Adrenal gland (tissue), 12 donors: ENCODE results near the gene MOB2. TPM values are rescaled to one million over a fixed set of nuclear protein-coding genes. Genes with fewer than 3 reads are reported as not detected.

Experiments used
- DNase-seq, 7 donors: peaks; one replicate each; pipeline ENCODE4 v3.0.0-alpha.2; 2019 to 2020
- H3K27ac ChIP-seq, 5 donors: fragments of 200-600 bp; sonication (generic) in 4 of 5; 1 replicate in 3 of 5; 2 replicates in 2 of 5; pipeline versions ENCODE4 v1.5.1 to v1.8.0; 2016 to 2020; ENCODE audit warnings: mild to moderate bottlenecking in 1 of 5
- H3K27me3 ChIP-seq: fragments of 200-600 bp; 2 replicates; pipeline ENCODE4 v1.8.0; 2021
- H3K36me3 ChIP-seq, 2 donors: fragments of 200-600 bp; replicated peaks in 1 of 2; 1 replicate in 1 of 2; 2 replicates in 1 of 2; pipeline versions ENCODE4 v1.5.1 to v1.8.0; 2018 to 2022
- H3K4me1 ChIP-seq, 2 donors: fragments of 200-600 bp; replicated peaks in 1 of 2; 1 replicate in 1 of 2; 2 replicates in 1 of 2; pipeline versions ENCODE4 v1.5.1 to v1.8.0; 2018 to 2021
- H3K4me3 ChIP-seq, 4 donors: fragments of 200-600 bp; sonication (generic) in 3 of 4; one replicate each; pipeline ENCODE4 v1.5.1; 2016 to 2018
- H3K9me3 ChIP-seq, 3 donors: fragments of 200-600 bp; sonication (generic) in 1 of 3; replicated peaks in 1 of 3; 1 replicate in 2 of 3; 2 replicates in 1 of 3; pipeline versions ENCODE4 v1.5.1 to v1.8.0; 2016 to 2021
- POLR2A ChIP-seq, 2 donors: fragments of 450-650 bp; IDR thresholded peaks; one replicate each; pipeline ENCODE4 v1.6.1; 2017; ENCODE audit warnings: antibody characterized with exemption in 2 of 2, mild to moderate bottlenecking in 2 of 2, moderate library complexity in 1 of 2
- WGBS, 4 donors: extraction: QIAGEN DNeasy Blood & Tissue Kit in 2 of 4; methylation state at CpG; one replicate each; pipeline versions ENCODE4 v1.1.5 to v1.1.7; 2013 to 2017; 5-methylcytosine and 5-hydroxymethylcytosine counted together
- intact Hi-C, 2 donors: fragments of 100-400 bp; cut with DNase I; formaldehyde crosslinking; loops; one replicate each; pipeline versions ENCODE4 v1.14.1 to v1.15.0; 2022 to 2023
- polyA plus RNA-seq, 3 donors: library from polyadenylated mRNA; stranded (reverse); fragments of 200-250 nt in 2 of 3; fragments of 350-450 nt in 1 of 3; fragmentation: Illumina TruSeq in 1 of 3; extraction: RNeasy Lipid Tissue Mini Kit (QIAGEN cat#74804) in 1 of 3; gene quantifications; one replicate each; pipeline ENCODE4 v1.2.3, GENCODE V29; 2013 to 2014
- total RNA-seq, 9 donors: library from RNA; depleted of rRNA in 4 of 9; stranded (reverse); fragments of >200 nt in 4 of 9; fragments of 120-200 nt in 1 of 9; fragmentation: NEBNext Ultra II Directional in 1 of 9; extraction: Animal tissue kit (Norgen Biotek cat#: 25700) in 1 of 9; gene quantifications; one replicate each; pipeline versions ENCODE4 v1.1.0 to v1.2.4, GENCODE V29; 2013 to 2023
- TF ChIP-seq, protein P1 (sequence below), 6 experiments: fragments of 450-650 bp in 4 of 6; fragments of 200-600 bp in 2 of 6; sonication (generic) in 1 of 6; IDR thresholded peaks; 1 replicate in 5 of 6; 2 replicates in 1 of 6; pipeline versions ENCODE4 v1.5.1 to v1.8.0; 2016 to 2021; ENCODE audit warnings: antibody characterized with exemption in 6 of 6, mild to moderate bottlenecking in 2 of 6, moderate library complexity in 1 of 6
- donor health status: healthy with polysubstance abuse.
- donor health status: Bipolar disorder and iron deficiency.
- donor health status: DM: yes; HTN: yes; CAD: no.
- donor health status: DM: no; HTN: no; CAD: no.
- donor health status: DM: no; HTN: no; CAD: no.
- donor health status: DM: yes; HTN: yes; CAD: no.

MOB2 gene
- total and polyA plus RNA-seq, 12 donors, result 11.2 to 43.3 (median 30.6) TPM

DNA sequence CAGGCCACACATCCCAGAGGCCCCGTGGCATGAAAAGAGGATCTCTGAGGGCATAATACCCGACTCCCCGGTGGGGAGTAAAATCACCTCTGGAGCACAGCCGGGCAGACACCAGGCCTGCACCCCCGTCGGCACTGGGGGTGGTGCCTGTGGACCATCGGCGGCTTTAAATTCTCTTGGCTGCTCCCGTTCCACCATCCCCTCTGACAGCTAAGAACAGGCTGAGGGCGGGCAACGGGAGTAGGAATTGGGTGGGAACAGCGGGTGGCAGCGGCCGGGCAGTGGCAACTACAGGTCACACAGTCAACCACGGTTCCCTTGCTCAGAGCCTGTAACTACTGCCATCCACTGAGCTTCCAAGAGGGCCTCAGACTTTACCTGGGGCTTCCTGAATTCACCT is 40.2 kb upstream of the MOB2 start:
- H3K27ac ChIP-seq, result no peak overlapping the region
- TF ChIP-seq POLR2A (IDR thresholded peaks at IDR 0.05), result no peak
- TF ChIP-seq, protein P1, sequence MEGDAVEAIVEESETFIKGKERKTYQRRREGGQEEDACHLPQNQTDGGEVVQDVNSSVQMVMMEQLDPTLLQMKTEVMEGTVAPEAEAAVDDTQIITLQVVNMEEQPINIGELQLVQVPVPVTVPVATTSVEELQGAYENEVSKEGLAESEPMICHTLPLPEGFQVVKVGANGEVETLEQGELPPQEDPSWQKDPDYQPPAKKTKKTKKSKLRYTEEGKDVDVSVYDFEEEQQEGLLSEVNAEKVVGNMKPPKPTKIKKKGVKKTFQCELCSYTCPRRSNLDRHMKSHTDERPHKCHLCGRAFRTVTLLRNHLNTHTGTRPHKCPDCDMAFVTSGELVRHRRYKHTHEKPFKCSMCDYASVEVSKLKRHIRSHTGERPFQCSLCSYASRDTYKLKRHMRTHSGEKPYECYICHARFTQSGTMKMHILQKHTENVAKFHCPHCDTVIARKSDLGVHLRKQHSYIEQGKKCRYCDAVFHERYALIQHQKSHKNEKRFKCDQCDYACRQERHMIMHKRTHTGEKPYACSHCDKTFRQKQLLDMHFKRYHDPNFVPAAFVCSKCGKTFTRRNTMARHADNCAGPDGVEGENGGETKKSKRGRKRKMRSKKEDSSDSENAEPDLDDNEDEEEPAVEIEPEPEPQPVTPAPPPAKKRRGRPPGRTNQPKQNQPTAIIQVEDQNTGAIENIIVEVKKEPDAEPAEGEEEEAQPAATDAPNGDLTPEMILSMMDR (IDR thresholded peaks at IDR 0.05), result no peak
- peaks cover 3 to 12% of the 10 kb centered on the region in 2 donors for H3K4me1 ChIP-seq
- DNase-seq, result no peak
- no peaks in the 10 kb centered on the region for H3K9me3 ChIP-seq
- intact Hi-C loops, result loop anchor here in 1 of 2 donors (10.0 kb wide), 1 partner anchor 122 kb away; no protein-coding TSS in a partner anchor
- H3K36me3 ChIP-seq, result no peaks in the 10 kb centered on the region
- H3K4me3 ChIP-seq, result no peak overlapping the region
- 88 to 94% (median 89%) methylated on average over 11 to 15 of the region's 15 CpGs for WGBS, 4 donors
- H3K27me3 ChIP-seq, result no peaks in the 10 kb centered on the region

- Histone ChIP-seq H3K27me3 (no peaks in the 10 kb centered on the region), H3K4me3 (no peak overlapping the region), H3K4me1 (peaks cover 6 to 14% of the 10 kb centered on the region in 2 donors), H3K9me3 (no peaks in the 10 kb centered on the region), H3K36me3 (no peaks in the 10 kb centered on the region), H3K27ac (no peak overlapping the region)
- DNase-seq, result no peak
- TF ChIP-seq POLR2A (IDR thresholded peaks at IDR 0.05), result no peak
- TF ChIP-seq, protein P1 (IDR thresholded peaks at IDR 0.05), result no peak
- WGBS, 4 donors, result 79 to 88% (median 80%) methylated on average over 4 of the region's 4 CpGs
- intact Hi-C loops, result loop anchor here in 1 of 2 donors (10.0 kb wide), 1 partner anchor 119 kb away; no protein-coding TSS in a partner anchor
These were observed 37.2 kb upstream of the MOB2 start for GRCh38 chr11:1523779-1524178.

- Histone ChIP-seq H3K4me1 (peaks cover 6 to 14% of the 10 kb centered on the region in 2 donors), H3K36me3 (no peaks in the 10 kb centered on the region), H3K27ac (no peak overlapping the region), H3K27me3 (no peaks in the 10 kb centered on the region), H3K9me3 (no peaks in the 10 kb centered on the region), H3K4me3 (no peak overlapping the region)
- 92 to 95% (median 93%) methylated on average over 6 of the region's 6 CpGs for WGBS, 4 donors
- intact Hi-C loops, result loop anchor here in 1 of 2 donors (10.0 kb wide), 1 partner anchor 118 kb away; no protein-coding TSS in a partner anchor
- no peak for TF ChIP-seq POLR2A (IDR thresholded peaks at IDR 0.05)
- TF ChIP-seq, protein P1 (IDR thresholded peaks at IDR 0.05), result no peak
- no peak for DNase-seq
These were observed 36.5 kb upstream of the MOB2 start for GRCh38 chr11:1523077-1523476.

GRCh38 chr11:1522081-1522424 is 35.5 kb upstream of the MOB2 start:
- DNase-seq, result no peak
- no peaks in the 10 kb centered on the region for H3K9me3 ChIP-seq
- TF ChIP-seq, protein P1 (IDR thresholded peaks at IDR 0.05), result no peak
- no peak for TF ChIP-seq POLR2A (IDR thresholded peaks at IDR 0.05)
- H3K27me3 ChIP-seq, result no peaks in the 10 kb centered on the region
- H3K36me3 ChIP-seq, result no peaks in the 10 kb centered on the region
- H3K27ac ChIP-seq, result no peak overlapping the region
- intact Hi-C loops, result loop anchor here in 1 of 2 donors (10.0 kb wide), 1 partner anchor 117 kb away; no protein-coding TSS in a partner anchor
- H3K4me3 ChIP-seq, result no peak overlapping the region
- peaks cover 6 to 14% of the 10 kb centered on the region in 2 donors for H3K4me1 ChIP-seq
- 95 to 98% (median 96%) methylated on average over 8 of the region's 8 CpGs for WGBS, 4 donors
